AG04450 (cell line): ENCODE results near the gene INPP5A. TPM values are rescaled to one million over a fixed set of nuclear protein-coding genes. Genes with fewer than 3 reads are reported as not detected.

Experiments
- CTCF ChIA-PET: fragments of 300-600, 350-600 bp; formaldehyde crosslinking; extraction: SDS; loops from one replicate; lab custom pipeline; 2022; ENCODE audit warnings: antibody characterized with exemption, inconsistent platforms; lab: Charles Lee
- POLR2A ChIA-PET: fragments of 350-600 bp; formaldehyde crosslinking; extraction: SDS; loops from one replicate; lab custom pipeline; 2021; ENCODE audit warnings: antibody characterized with exemption, inconsistent platforms; lab: Yijun Ruan, JAX
- DNase-seq: peaks from one replicate; pipeline ENCODE4 v3.0.0-alpha.2; 2011; ENCODE audit warnings: low read depth, low spot score
- H3K27ac ChIP-seq: one replicate; pipeline ENCODE4 v1.5.1; 2012; ENCODE audit warnings: low read depth, low read length, control low read depth
- H3K27me3 ChIP-seq: one replicate; pipeline ENCODE4 v1.6.0; 2012; ENCODE audit warnings: low read length; ENCODE audit not compliant: control insufficient read depth, insufficient read depth
- H3K4me3 ChIP-seq: 2 replicates; pipeline ENCODE4 v1.5.1; 2011; ENCODE audit warnings: mild to moderate bottlenecking, low read depth, low read length, control low read depth
- H3K9me3 ChIP-seq: 2 replicates; pipeline ENCODE4 v1.5.1; 2012; ENCODE audit warnings: low read length; ENCODE audit not compliant: control insufficient read depth, insufficient read depth
- polyA plus RNA-seq: library from polyadenylated mRNA; depleted of rRNA; stranded (reverse); fragments of >200 nt; gene quantifications from 2 replicates; pipeline ENCODE4 v1.2.3, GENCODE V29; 2011
- TF ChIP-seq, protein P1 (sequence below): IDR thresholded peaks from 2 replicates; pipeline ENCODE4 v1.5.1; 2011; ENCODE audit warnings: low read depth, low read length, control low read depth, inconsistent platforms

Gene INPP5A
- polyA plus RNA-seq, 1 experiment = 22.5 TPM

GRCh38 chr10:132746801-132747625 lies 209.4 kb downstream of the INPP5A start:
- H3K27ac ChIP-seq = no peak overlapping the region
- ChIA-PET CTCF (no interaction called here), POLR2A (no interaction called here)
- no peaks in the 10 kb centered on the region for H3K27me3 ChIP-seq
- H3K9me3 ChIP-seq = no peaks in the 10 kb centered on the region; the same call in 1 of the 2 replicates
- no peak overlapping the region for H3K4me3 ChIP-seq
- TF ChIP-seq, protein P1, sequence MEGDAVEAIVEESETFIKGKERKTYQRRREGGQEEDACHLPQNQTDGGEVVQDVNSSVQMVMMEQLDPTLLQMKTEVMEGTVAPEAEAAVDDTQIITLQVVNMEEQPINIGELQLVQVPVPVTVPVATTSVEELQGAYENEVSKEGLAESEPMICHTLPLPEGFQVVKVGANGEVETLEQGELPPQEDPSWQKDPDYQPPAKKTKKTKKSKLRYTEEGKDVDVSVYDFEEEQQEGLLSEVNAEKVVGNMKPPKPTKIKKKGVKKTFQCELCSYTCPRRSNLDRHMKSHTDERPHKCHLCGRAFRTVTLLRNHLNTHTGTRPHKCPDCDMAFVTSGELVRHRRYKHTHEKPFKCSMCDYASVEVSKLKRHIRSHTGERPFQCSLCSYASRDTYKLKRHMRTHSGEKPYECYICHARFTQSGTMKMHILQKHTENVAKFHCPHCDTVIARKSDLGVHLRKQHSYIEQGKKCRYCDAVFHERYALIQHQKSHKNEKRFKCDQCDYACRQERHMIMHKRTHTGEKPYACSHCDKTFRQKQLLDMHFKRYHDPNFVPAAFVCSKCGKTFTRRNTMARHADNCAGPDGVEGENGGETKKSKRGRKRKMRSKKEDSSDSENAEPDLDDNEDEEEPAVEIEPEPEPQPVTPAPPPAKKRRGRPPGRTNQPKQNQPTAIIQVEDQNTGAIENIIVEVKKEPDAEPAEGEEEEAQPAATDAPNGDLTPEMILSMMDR = no peak
- no peak for DNase-seq

- ChIA-PET CTCF (no interaction called here), POLR2A (no interaction called here)
Observed at GRCh38 chr10:132748135-132748534, 210.5 kb downstream of the INPP5A start.

GRCh38 chr10:132748545-132749370 lies 211.2 kb downstream of the INPP5A start:
- Histone ChIP-seq H3K27me3 (no peaks in the 10 kb centered on the region), H3K9me3 (peaks cover 3% of the 10 kb centered on the region; the same call in 1 of the 2 replicates), H3K27ac (no peak overlapping the region), H3K4me3 (no peak overlapping the region)
- no peak for DNase-seq
- ChIA-PET POLR2A (no interaction called here), CTCF (no interaction called here)
- TF ChIP-seq, protein P1 = no peak

More at GRCh38 chr10:132748135-132748534, 210.5 kb downstream of the INPP5A start:
- TF ChIP-seq, protein P1 = no peak
- no peak for DNase-seq
- peaks cover 3% of the 10 kb centered on the region; the same call in 1 of the 2 replicates for H3K9me3 ChIP-seq
- no peaks in the 10 kb centered on the region for H3K27me3 ChIP-seq
- H3K4me3 ChIP-seq = no peak overlapping the region
- H3K27ac ChIP-seq = no peak overlapping the region

DNA sequence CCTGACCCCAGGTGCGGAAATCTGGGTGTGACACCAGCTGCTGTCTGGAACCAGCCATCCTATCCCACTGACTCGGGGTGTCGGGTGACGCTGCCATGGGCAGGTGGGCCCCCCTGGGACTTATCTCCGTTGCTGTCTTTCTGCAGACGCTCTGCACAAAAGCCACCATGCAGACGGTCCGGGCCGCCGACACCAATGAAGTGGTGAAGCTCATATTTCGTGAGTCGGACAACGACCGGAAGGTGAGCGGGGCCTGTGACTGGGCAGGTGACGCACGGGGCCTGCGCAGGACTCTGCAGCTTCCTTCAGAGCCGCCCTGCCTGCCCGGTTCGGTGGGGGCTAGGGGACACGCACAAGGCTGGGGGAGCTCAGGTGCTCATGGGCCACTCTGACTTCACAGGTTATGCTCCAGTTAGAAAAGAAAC lies 211.8 kb downstream of the INPP5A start:
- no peak overlapping the region for H3K27ac ChIP-seq
- no peak for DNase-seq
- no peaks in the 10 kb centered on the region for H3K27me3 ChIP-seq
- CTCF ChIA-PET = no interaction called here
- TF ChIP-seq, protein P1 = no peak
- H3K9me3 ChIP-seq = peaks cover 7% of the 10 kb centered on the region; the same call in 1 of the 2 replicates
- H3K4me3 ChIP-seq = no peak overlapping the region
- POLR2A ChIA-PET = no interaction called here

DNA sequence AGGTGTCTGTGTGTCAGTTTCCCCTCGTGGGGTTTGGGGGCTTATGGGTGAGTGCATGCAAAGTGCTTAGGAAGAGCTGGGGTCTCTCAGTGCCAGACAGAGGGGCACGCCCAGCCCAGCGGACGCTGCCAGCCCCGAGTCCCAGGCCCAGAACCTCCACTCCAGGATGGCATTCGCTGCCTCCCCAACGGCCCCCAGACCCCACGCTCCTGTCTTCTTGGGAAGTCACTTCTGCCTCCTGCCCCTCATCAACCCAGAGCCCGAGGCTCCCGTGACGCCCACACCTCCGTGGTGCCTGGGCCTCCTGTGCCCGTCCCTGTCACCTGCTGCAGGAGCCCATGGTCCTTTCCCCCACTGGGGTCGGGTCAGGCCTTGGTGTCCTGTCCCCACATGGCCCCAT lies 213.3 kb downstream of the INPP5A start:
- TF ChIP-seq, protein P1 = no peak
- no peak overlapping the region for H3K27ac ChIP-seq
- no peak overlapping the region for H3K4me3 ChIP-seq
- H3K9me3 ChIP-seq = peaks cover 11% of the 10 kb centered on the region
- POLR2A ChIA-PET = no interaction called here
- CTCF ChIA-PET = no interaction called here
- no peak for DNase-seq
- H3K27me3 ChIP-seq = no peaks in the 10 kb centered on the region
